ENCODE measurements around the gene PTPRJ. TPM values are rescaled to one million over a fixed set of nuclear protein-coding genes. Genes with fewer than 3 reads are reported as not detected.

Gene PTPRJ
- total and polyA plus RNA-seq, 9 of the 15 experiments (the other 6 are each of a cell fraction or from before 2014, with no cell fraction given), result 0.56 to 10.7 (median 4.8) TPM

- TF ChIP-seq NFE2 (IDR thresholded peaks at IDR 0.05; ENCODE audit: low read depth), result 0 out of 2 replicates have a peak, but pooled peaks have one; percentile 15
Observed at GRCh38 chr11:48008951-48009270, 28.6 kb downstream of the PTPRJ start (continued).

GRCh38 chr11:48011102-48011797 is 30.9 kb downstream of the PTPRJ start:
- no peak overlapping the region for H3K9ac ChIP-seq (ENCODE audit: insufficient read depth in 1 of 2, low read depth in 2 of 2, low read length in 2 of 2)
- H4K20me1 ChIP-seq (replicated peaks; ENCODE audit: control insufficient read depth, insufficient read depth, low read length), result 0 out of 2 replicates have a peak, but pooled peaks cover 4% of the 10 kb centered on the region
- H3K4me3 ChIP-seq, result no peak overlapping the region
- DNase-seq (ENCODE audit: extremely low read depth in 1 of 4, low spot score in 3 of 4), result no peak
- no peaks in the 10 kb centered on the region for H3K36me3 ChIP-seq (ENCODE audit: control insufficient read depth, insufficient read depth, low read length)
- no peaks in the 10 kb centered on the region for H3K27me3 ChIP-seq (ENCODE audit: control insufficient read depth in 2 of 2, insufficient read depth in 2 of 2, low read length in 2 of 2)
- H3K9me3 ChIP-seq (replicated peaks; ENCODE audit: control insufficient read depth, insufficient read depth, low read depth, low read length), result no peaks in the 10 kb centered on the region
- 70% methylated on average over 3 of the region's 3 CpGs for WGBS (ENCODE audit: insufficient coverage, low coverage, missing lambda C conversion rate)
- H2AFZ ChIP-seq (ENCODE audit: low read depth, low read length), result no peak overlapping the region
- H3K27ac ChIP-seq (ENCODE audit: extremely low read depth, low read depth, low read length), result no peak overlapping the region
- intact Hi-C loops (cut with micrococcal nuclease), result no loop called here
- BruUV-seq (replicated peaks), result no TSS peak
- ChIA-PET POLR2A (interaction anchor here (1.5 kb wide), 1 partner anchor 27 kb away, joined by 3 read pairs; no protein-coding TSS in a partner anchor), CTCF (ENCODE audit: low intra/inter-chr PET ratio) (no interaction called here)
- in situ Hi-C loops (cut with MboI), result no loop called here
- peaks cover 6% of the 10 kb centered on the region; the same call in 1 of the 3 replicates for H3K79me2 ChIP-seq (ENCODE audit: control insufficient read depth, insufficient read depth, low read length)
- H3K9me1 ChIP-seq (ENCODE audit: control insufficient read depth, insufficient read depth, low read length), result no peaks in the 10 kb centered on the region
- no peak for FAIRE-seq
- ATAC-seq, result no peak
- peaks cover 23 to 27% of the 10 kb centered on the region in 2 experiments for H3K4me1 ChIP-seq (replicated peaks in 1 of 2; ENCODE audit: control insufficient read depth in 2 of 2, insufficient read depth in 2 of 2, low read length in 2 of 2)
- H3K4me2 ChIP-seq (ENCODE audit: insufficient read depth, low read length), result no peak overlapping the region
- TF ChIP-seq NR1H2 (CRISPR knock-in tag; IDR thresholded peaks at IDR 0.05) (no peak), XRCC5 (IDR thresholded peaks at IDR 0.05; ENCODE audit: low read depth, low read length) (no peak), ZNF280A (IDR thresholded peaks at IDR 0.05; ENCODE audit: low read depth, partially characterized antibody) (no peak), RUNX1 (IDR thresholded peaks at IDR 0.05; ENCODE audit: low read depth) (no peak), POLR2G (IDR thresholded peaks at IDR 0.05; ENCODE audit: low read depth, low read length) (no peak), CSDE1 (IDR thresholded peaks at IDR 0.05) (no peak), TCF7 (IDR thresholded peaks at IDR 0.05; ENCODE audit: borderline replicate concordance) (no peak), CBX8 (IDR thresholded peaks at IDR 0.05; ENCODE audit: borderline replicate concordance, extremely low read depth, low read depth, low read length, poor library complexity, severe bottlenecking) (no peak), ZMIZ1 (IDR thresholded peaks at IDR 0.05; ENCODE audit: low read depth in 2 of 2, low read length in 2 of 2) (no peak), ZNF174 (CRISPR knock-in tag; IDR thresholded peaks at IDR 0.05) (no peak), ZNF583 (CRISPR knock-in tag; IDR thresholded peaks at IDR 0.05) (no peak), ZC3H8 (IDR thresholded peaks at IDR 0.05) (no peak), DMBX1 (CRISPR knock-in tag; IDR thresholded peaks at IDR 0.05; ENCODE audit: borderline replicate concordance) (no peak), LEF1 (IDR thresholded peaks at IDR 0.05) (no peak), CHD2 (IDR thresholded peaks at IDR 0.05; ENCODE audit: low read depth, low read length) (no peak), MEIS2 (IDR thresholded peaks at IDR 0.05; ENCODE audit: partially characterized antibody) (no peak)

Data from K562 (cell line).